Activated CD4-positive, alpha-beta T cell treated with anti-CD3 and anti-CD28 coated beads, Interleukin-2, amount 10 ng/mL, durations not matched to agents 7 days and 5 days (primary cell): ENCODE measurements around the gene CAST. TPM values are rescaled to one million over a fixed set of nuclear protein-coding genes. Genes with fewer than 3 reads are reported as not detected.

Source experiments
- CTCF ChIA-PET: fragments of 350-600 bp; sonication (Branson Sonifier 250); formaldehyde crosslinking; loops from one replicate; lab custom pipeline; 2021; ENCODE audit warnings: antibody characterized with exemption; lab: Charles Lee
- POLR2A ChIA-PET: fragments of 350-600 bp; sonication (Branson Sonifier 250); formaldehyde crosslinking; loops from one replicate; lab custom pipeline; 2021; ENCODE audit warnings: antibody characterized with exemption; lab: Charles Lee
- DNase-seq: peaks from one replicate; pipeline ENCODE4 v3.0.0-alpha.2; 2020
- H3K27ac Mint-ChIP-seq: one replicate; pipeline ENCODE4 v1.8.0; 2021; ENCODE audit warnings: mild to moderate bottlenecking, moderate library complexity, mixed read lengths
- H3K27me3 Mint-ChIP-seq: one replicate; pipeline ENCODE4 v1.8.0; 2021; ENCODE audit warnings: mixed read lengths
- H3K36me3 Mint-ChIP-seq: one replicate; pipeline ENCODE4 v1.8.0; 2021; ENCODE audit warnings: low read depth, mixed read lengths
- H3K4me1 Mint-ChIP-seq: one replicate; pipeline ENCODE4 v1.8.0; 2021; ENCODE audit warnings: mixed read lengths
- H3K4me3 Mint-ChIP-seq: one replicate; pipeline ENCODE4 v1.8.0; 2021; ENCODE audit warnings: mild to moderate bottlenecking, moderate library complexity, mixed read lengths
- H3K9me3 Mint-ChIP-seq: one replicate; pipeline ENCODE4 v1.8.0; 2021; ENCODE audit warnings: mixed read lengths
- total RNA-seq, 2 experiments: library from RNA; stranded (reverse); gene quantifications; one replicate each; pipeline ENCODE4 v1.2.3, GENCODE V29; 2021

Gene CAST
- total RNA-seq, 2 experiments from 2014 or later = 178 to 218 TPM

DNA sequence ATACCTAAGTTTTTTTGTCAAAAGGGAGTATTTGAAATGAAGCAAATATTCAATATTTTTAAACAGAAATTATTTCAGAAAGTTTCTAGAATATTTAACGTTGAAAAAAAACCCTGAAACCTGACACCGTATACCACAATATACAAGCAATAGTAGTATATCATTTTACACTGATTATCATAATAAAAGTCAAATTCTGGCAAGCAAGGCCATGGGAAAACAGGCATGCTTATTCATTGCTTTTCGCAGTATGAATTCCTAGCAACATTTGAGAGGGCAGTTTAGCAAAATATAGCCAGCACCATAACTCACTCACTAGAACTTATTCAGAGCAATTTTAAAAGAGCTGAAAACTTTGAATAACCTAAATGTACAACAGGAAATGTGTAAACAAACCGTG lies 99.4 kb downstream of the CAST start:
- ChIA-PET POLR2A (no interaction called here), CTCF (interaction anchor here (1.6 kb wide), 1 partner anchor 16 kb away, joined by 3 read pairs; no protein-coding TSS in a partner anchor)
- H3K27me3 Mint-ChIP-seq = no peaks in the 10 kb centered on the region
- no peaks in the 10 kb centered on the region for H3K4me1 Mint-ChIP-seq
- H3K4me3 Mint-ChIP-seq = no peak overlapping the region
- H3K27ac Mint-ChIP-seq = no peak overlapping the region
- H3K36me3 Mint-ChIP-seq = peaks cover 42% of the 10 kb centered on the region
- no peak for DNase-seq
- H3K9me3 Mint-ChIP-seq = no peaks in the 10 kb centered on the region

DNA sequence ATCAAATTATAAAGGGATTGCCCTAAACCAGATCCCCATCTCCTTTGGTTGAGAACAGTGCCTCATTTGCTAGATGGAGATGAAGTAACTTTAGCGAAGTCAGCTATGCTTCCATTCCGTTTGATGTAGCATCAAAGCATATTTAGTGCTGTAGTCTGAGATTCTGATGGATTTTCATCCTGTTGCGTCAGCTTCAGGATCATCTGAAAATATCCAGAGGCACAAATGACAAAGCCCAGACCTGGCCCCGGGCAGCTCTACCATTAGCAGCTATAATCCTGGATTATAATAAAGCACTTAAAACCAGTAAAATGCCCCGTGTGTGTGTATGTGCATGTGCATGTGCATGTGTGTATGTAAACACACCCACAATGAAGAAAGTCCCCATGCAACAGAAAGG lies 100.8 kb downstream of the CAST start:
- Mint-ChIP-seq H3K9me3 (no peaks in the 10 kb centered on the region), H3K36me3 (peaks cover 40% of the 10 kb centered on the region), H3K4me3 (no peak overlapping the region), H3K4me1 (no peaks in the 10 kb centered on the region), H3K27me3 (no peaks in the 10 kb centered on the region), H3K27ac (no peak overlapping the region)
- DNase-seq = no peak
- ChIA-PET POLR2A (no interaction called here), CTCF (interaction anchor here (1.6 to 5.0 kb wide), 2 partner anchors 12 to 17 kb away, joined by 3 to 26 read pairs; no protein-coding TSS in a partner anchor)

DNA sequence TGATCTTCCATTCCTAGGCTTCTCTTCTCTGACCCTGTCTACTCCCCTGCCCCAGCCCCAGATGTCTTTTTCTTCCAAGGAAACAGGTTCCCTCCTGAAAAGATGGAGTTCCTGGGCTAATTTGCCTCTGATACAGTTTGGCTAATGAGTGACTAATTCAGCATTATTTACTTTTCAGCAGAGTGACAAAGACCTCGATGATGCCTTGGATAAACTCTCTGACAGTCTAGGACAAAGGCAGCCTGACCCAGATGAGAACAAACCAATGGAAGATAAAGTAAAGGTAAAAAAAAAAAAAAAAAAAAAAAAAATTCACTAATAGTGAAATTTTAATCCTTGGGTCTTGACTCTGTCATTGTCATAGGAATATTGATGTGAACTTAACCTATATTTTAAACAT lies 102.9 kb downstream of the CAST start:
- no peak for DNase-seq
- CTCF ChIA-PET = interaction anchor here (1.5 to 5.0 kb wide), 3 partner anchors 11 to 14 kb away, joined by 3 to 26 read pairs (median 6); no protein-coding TSS in a partner anchor
- H3K9me3 Mint-ChIP-seq = no peaks in the 10 kb centered on the region
- no peaks in the 10 kb centered on the region for H3K4me1 Mint-ChIP-seq
- POLR2A ChIA-PET = no interaction called here
- no peak overlapping the region for H3K4me3 Mint-ChIP-seq
- H3K36me3 Mint-ChIP-seq = peaks cover 47% of the 10 kb centered on the region
- H3K27me3 Mint-ChIP-seq = no peaks in the 10 kb centered on the region
- H3K27ac Mint-ChIP-seq = no peak overlapping the region

DNA sequence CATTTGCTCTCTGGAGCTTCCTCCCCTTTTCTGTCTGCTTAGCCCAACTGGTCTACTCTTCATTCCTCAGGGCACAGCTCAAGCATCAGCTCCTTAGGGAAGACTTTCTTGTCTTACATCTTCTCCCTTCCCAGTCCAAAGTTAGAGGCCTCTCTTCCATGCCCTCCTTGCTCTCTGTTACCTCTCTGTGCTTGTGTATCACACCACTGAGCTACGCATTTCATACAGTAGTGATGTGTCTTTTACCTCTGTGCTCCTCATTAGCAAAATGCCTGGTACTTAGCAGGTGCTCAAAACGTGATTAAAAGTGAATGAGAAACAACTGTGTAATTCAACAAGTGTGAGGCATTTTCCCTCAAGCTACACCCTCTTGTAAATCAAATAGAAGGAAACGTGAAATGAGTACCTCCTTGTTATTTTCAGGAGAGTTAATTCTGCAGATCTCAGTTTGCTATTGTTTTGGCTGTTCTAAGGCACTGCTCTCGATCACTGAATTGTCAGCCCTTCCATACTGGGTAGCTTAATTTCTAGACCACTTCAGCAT lies 106.6 kb downstream of the CAST start:
- Mint-ChIP-seq H3K4me1 (peaks cover 12% of the 10 kb centered on the region), H3K27ac (no peak overlapping the region), H3K27me3 (no peaks in the 10 kb centered on the region), H3K9me3 (no peaks in the 10 kb centered on the region), H3K4me3 (no peak overlapping the region), H3K36me3 (peaks cover 62% of the 10 kb centered on the region)
- ChIA-PET CTCF (interaction anchor here (2.0 to 2.4 kb wide), 2 partner anchors 21 to 101 kb away, joined by 5 to 8 read pairs; no protein-coding TSS in a partner anchor), POLR2A (interaction anchor here (0.7 kb wide), 1 partner anchor 141 kb away, joined by 5 read pairs; no protein-coding TSS in a partner anchor)
- no peak for DNase-seq

DNA sequence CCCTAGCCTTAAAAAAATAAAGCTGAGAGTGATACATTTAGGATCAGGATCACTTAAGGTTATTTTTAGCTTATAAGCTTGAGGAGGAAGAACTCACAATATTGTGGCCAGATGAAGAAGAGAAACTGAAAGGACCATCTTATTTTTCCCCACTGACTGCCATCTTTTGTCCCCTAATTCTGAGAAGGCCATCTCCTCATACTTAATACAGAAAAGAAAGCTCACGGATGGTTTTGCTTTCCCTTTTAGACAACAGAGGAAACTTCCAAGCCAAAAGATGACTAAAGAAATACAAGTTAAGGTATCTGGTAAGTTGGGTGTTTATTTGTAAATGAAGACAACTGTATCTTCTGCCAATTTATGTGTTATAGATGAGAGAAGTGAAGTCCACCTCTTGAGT lies 109.2 kb downstream of the CAST start:
- POLR2A ChIA-PET = no interaction called here
- H3K9me3 Mint-ChIP-seq = no peaks in the 10 kb centered on the region
- no peak overlapping the region for H3K4me3 Mint-ChIP-seq
- peaks cover 72% of the 10 kb centered on the region for H3K36me3 Mint-ChIP-seq
- peak overlapping the region; percentile 46 for H3K27ac Mint-ChIP-seq
- H3K27me3 Mint-ChIP-seq = no peaks in the 10 kb centered on the region
- H3K4me1 Mint-ChIP-seq = peaks cover 12% of the 10 kb centered on the region
- CTCF ChIA-PET = interaction anchor here (1.0 to 3.6 kb wide), 4 partner anchors 19 to 33 kb away, joined by 3 to 9 read pairs (median 4); no protein-coding TSS in a partner anchor
- DNase-seq = no peak

DNA sequence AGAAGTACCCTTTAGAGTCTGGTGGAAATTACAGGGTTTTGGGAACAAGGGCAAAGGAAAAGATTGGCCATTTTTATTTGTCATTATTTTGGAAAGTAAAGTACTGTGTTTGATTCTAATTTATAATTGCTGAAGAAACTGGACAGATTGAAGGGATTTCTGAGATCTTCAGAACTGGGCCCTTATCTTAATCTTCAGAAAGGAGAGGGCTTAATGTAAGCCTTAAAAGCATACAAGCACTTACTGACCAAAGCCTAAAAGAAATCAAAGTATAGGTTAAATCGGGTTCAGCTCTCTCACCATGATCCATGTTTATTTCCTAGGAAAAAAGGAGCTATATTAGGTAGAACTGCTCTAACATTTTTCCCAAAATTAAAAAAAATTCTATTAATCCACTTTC lies 109.9 kb downstream of the CAST start:
- Mint-ChIP-seq H3K27me3 (no peaks in the 10 kb centered on the region), H3K4me1 (peaks cover 12% of the 10 kb centered on the region), H3K36me3 (peaks cover 73% of the 10 kb centered on the region), H3K9me3 (no peaks in the 10 kb centered on the region), H3K4me3 (no peak overlapping the region), H3K27ac (no peak overlapping the region)
- POLR2A ChIA-PET = no interaction called here
- CTCF ChIA-PET = interaction anchor here (0.5 to 3.6 kb wide), 3 partner anchors 19 to 399 kb away, joined by 5 to 9 read pairs (median 5); no protein-coding TSS in a partner anchor
- DNase-seq = no peak

DNA sequence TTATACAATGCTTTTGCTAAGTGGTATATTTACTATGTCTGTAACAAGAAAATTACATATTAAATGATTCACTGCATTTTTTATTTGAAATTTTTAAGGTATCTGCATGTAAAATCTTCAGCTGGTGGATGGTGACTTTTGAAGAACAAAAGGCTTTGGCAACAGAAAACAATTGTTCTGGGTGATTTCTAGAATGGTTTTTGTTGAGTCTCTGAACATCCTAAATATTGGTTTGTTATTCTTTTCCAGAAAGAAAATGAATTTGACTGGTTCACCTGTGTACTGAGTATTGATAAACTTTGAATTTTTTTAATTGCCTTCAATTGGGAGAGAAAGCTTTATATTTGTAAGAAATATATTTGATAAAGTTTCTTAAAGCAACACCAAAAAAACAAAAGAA lies 110.4 kb downstream of the CAST start:
- H3K36me3 Mint-ChIP-seq = peaks cover 76% of the 10 kb centered on the region
- H3K4me1 Mint-ChIP-seq = peaks cover 12% of the 10 kb centered on the region
- POLR2A ChIA-PET = no interaction called here
- DNase-seq = no peak
- H3K27me3 Mint-ChIP-seq = no peaks in the 10 kb centered on the region
- H3K9me3 Mint-ChIP-seq = no peaks in the 10 kb centered on the region
- CTCF ChIA-PET = interaction anchor here (2.0 to 3.6 kb wide), 2 partner anchors 18 to 20 kb away, joined by 5 to 9 read pairs; no protein-coding TSS in a partner anchor
- H3K4me3 Mint-ChIP-seq = no peak overlapping the region
- no peak overlapping the region for H3K27ac Mint-ChIP-seq

DNA sequence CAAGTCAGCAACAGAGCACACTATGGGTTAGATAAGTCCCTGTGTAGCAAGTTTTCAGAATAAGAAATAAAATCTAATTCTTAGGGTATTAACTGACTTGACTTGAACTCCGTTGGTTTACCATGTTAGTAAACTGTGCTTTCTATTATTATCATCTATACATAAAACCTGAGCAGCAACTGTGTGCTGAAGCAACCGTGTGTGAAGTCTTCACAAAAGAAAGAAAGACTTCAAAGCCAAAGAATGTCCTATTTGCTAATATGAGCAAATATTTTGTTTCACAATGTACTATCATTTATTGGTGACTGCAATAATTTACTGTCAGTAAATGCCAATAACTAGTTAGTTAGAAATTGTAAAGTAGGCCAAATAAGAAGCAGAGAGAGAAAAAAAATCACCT lies 112.9 kb downstream of the CAST start:
- DNase-seq = no peak
- Mint-ChIP-seq H3K27ac (no peak overlapping the region), H3K4me3 (no peak overlapping the region), H3K4me1 (peaks cover 12% of the 10 kb centered on the region), H3K36me3 (peaks cover 79% of the 10 kb centered on the region), H3K27me3 (no peaks in the 10 kb centered on the region), H3K9me3 (no peaks in the 10 kb centered on the region)
- POLR2A ChIA-PET = no interaction called here
- CTCF ChIA-PET = interaction anchor here (1.4 to 1.7 kb wide), 3 partner anchors 10 to 15 kb away, joined by 3 to 4 read pairs (median 4); no protein-coding TSS in a partner anchor

DNA sequence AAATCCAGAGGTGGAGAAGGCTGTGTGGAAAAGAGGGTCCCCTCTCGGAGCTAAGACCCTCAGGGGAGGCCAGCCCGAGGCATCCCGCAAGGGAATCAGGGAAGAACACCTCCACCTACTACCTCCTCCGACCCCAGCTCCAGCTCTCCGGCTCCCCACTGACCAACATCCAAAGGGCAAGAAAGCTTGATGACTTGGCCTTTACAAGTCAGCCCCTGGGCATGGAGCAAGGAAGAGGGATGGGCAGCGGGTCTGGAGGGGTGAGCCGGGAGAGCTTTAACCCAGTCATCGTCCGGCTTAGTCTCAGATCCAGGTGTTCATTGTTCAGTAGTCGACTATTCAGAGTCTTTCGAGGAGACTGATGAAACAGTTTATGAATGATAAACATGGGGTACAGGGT lies 113.5 kb downstream of the CAST start:
- H3K4me1 Mint-ChIP-seq = peaks cover 12% of the 10 kb centered on the region
- no peaks in the 10 kb centered on the region for H3K27me3 Mint-ChIP-seq
- no peak overlapping the region for H3K4me3 Mint-ChIP-seq
- POLR2A ChIA-PET = no interaction called here
- peaks cover 81% of the 10 kb centered on the region for H3K36me3 Mint-ChIP-seq
- no peaks in the 10 kb centered on the region for H3K9me3 Mint-ChIP-seq
- no peak overlapping the region for H3K27ac Mint-ChIP-seq
- DNase-seq = no peak
- CTCF ChIA-PET = interaction anchor here (0.6 to 2.1 kb wide), 6 partner anchors 10 to 46 kb away, joined by 3 to 6 read pairs (median 4); partner anchors contain the start of gene ERAP1

DNA sequence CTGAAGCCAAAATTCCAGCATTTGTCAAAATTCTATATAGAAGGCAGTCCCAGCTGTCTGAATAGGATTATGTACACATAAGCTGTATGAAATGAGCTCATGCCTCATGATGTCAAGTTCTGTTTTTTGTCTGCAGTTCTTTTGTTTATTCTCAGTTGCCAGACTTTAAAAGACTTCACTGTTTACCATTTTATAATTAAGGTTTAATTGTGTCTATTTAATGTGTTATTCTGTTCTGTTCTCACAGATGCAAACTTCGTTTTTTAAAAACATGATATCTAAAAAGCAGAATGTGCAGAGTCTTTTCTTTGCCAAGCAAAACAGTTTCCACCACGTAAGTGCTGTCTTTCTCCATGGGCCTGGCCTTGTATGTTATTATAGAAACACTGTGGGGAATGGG lies 114.4 kb downstream of the CAST start:
- H3K4me1 Mint-ChIP-seq = peaks cover 5% of the 10 kb centered on the region
- H3K27me3 Mint-ChIP-seq = no peaks in the 10 kb centered on the region
- H3K27ac Mint-ChIP-seq = no peak overlapping the region
- ChIA-PET POLR2A (no interaction called here), CTCF (interaction anchor here (0.9 to 2.1 kb wide), 6 partner anchors 9 to 31 kb away, joined by 3 to 6 read pairs (median 4); partner anchors contain the start of gene ERAP1)
- no peaks in the 10 kb centered on the region for H3K9me3 Mint-ChIP-seq
- DNase-seq = no peak
- no peak overlapping the region for H3K4me3 Mint-ChIP-seq
- H3K36me3 Mint-ChIP-seq = peaks cover 81% of the 10 kb centered on the region

DNA sequence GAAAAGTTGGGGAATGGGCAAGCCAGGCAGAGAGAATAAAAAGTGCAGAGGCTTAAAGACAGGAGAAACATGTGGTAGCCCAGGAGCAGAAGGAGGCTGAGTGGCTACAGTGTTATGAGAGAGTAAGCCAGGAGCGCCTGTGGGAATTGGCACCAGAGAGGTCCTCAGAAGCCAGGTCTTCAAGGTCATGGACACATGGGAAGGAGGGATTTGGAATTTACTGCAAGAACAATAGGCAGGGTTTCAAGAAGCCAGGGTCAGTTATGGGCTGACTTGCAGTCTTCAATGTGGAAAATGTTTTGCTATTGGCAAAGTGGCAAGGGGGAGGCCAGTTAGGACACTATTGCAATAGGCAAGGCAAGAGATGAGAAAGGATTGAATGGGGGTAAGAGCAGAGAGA lies 116.2 kb downstream of the CAST start:
- Mint-ChIP-seq H3K27me3 (no peaks in the 10 kb centered on the region), H3K36me3 (peaks cover 79% of the 10 kb centered on the region), H3K4me1 (no peaks in the 10 kb centered on the region), H3K4me3 (no peak overlapping the region), H3K27ac (no peak overlapping the region), H3K9me3 (no peaks in the 10 kb centered on the region)
- POLR2A ChIA-PET = no interaction called here
- no peak for DNase-seq
- CTCF ChIA-PET = interaction anchor here (2.2 kb wide), 1 partner anchor 11 kb away, joined by 11 read pairs; no protein-coding TSS in a partner anchor

DNA sequence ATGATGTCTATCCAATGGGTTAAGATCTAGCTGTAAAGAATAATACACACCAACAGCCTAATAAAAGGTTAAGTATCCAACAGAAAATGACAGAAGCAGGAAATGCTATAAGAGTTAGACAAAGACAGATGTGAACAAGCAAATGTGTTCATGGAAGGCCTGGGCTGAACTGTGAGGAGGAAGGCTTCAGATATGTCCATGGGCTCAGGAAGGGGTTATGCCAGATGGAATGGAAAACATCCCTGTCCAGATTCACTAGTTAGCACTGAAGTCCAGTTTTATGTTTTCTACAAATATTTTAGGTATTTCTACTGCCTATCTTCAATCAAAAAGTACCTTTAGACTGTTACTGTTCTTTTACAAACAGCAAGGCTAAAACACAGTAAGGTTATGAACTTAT lies 118.5 kb downstream of the CAST start:
- Mint-ChIP-seq H3K36me3 (peaks cover 84% of the 10 kb centered on the region), H3K4me3 (no peak overlapping the region), H3K9me3 (no peaks in the 10 kb centered on the region), H3K27me3 (no peaks in the 10 kb centered on the region), H3K27ac (no peak overlapping the region), H3K4me1 (no peaks in the 10 kb centered on the region)
- CTCF ChIA-PET = interaction anchor here (0.8 to 2.2 kb wide), 6 partner anchors 9 to 88 kb away, joined by 3 to 11 read pairs (median 6); partner anchors contain the start of gene ERAP1
- POLR2A ChIA-PET = no interaction called here
- DNase-seq = no peak
